H9 (cell line): Measurements from ENCODE around the gene UBP1. TPM values are rescaled to one million over a fixed set of nuclear protein-coding genes. Genes with fewer than 3 reads are reported as not detected.

Experiments
- DNase-seq: peaks from one replicate; pipeline ENCODE4 v3.0.0-alpha.2; 2017
- H2AFZ ChIP-seq: one replicate; pipeline ENCODE4 v1.6.1; 2013; ENCODE audit warnings: mild to moderate bottlenecking, low read length, control low read depth, moderate library complexity
- H2AK5ac ChIP-seq: 2 replicates; pipeline ENCODE4 v1.6.1; 2013; ENCODE audit warnings: low read length, control low read depth, mixed read lengths; ENCODE audit not compliant: insufficient read length
- H2BK120ac ChIP-seq: one replicate; pipeline ENCODE4 v1.6.1; 2013; ENCODE audit warnings: low read depth, mild to moderate bottlenecking, low read length, control low read depth, inconsistent platforms; ENCODE audit not compliant: poor library complexity, severe bottlenecking
- H2BK12ac ChIP-seq: 2 replicates; pipeline ENCODE4 v1.6.1; 2013; ENCODE audit warnings: low read length, control low read depth, mixed read lengths, low read depth; ENCODE audit not compliant: insufficient read length
- H2BK15ac ChIP-seq: 2 replicates; pipeline ENCODE4 v1.6.1; 2013; ENCODE audit warnings: low read depth, low read length, control low read depth
- H2BK20ac ChIP-seq: one replicate; pipeline ENCODE4 v1.6.1; 2013; ENCODE audit warnings: low read depth, mild to moderate bottlenecking, low read length, control low read depth, inconsistent platforms; ENCODE audit not compliant: poor library complexity, severe bottlenecking
- H2BK5ac ChIP-seq: 2 replicates; pipeline ENCODE4 v1.6.1; 2013; ENCODE audit warnings: low read length, control low read depth, mixed read lengths; ENCODE audit not compliant: insufficient read length
- H3K14ac ChIP-seq: 2 replicates; pipeline ENCODE4 v1.6.1; 2013; ENCODE audit warnings: low read length, control low read depth; ENCODE audit not compliant: insufficient read depth
- H3K18ac ChIP-seq: 2 replicates; pipeline ENCODE4 v1.6.1; 2013; ENCODE audit warnings: low read depth, mild to moderate bottlenecking, mixed read lengths, low read length, control low read depth; ENCODE audit not compliant: insufficient read length
- H3K23ac ChIP-seq: 2 replicates; pipeline ENCODE4 v1.6.1; 2013; ENCODE audit warnings: low read length, control low read depth, mixed read lengths, low read depth; ENCODE audit not compliant: insufficient read length
- H3K23me2 ChIP-seq: 2 replicates; pipeline ENCODE4 v1.6.1; 2013; ENCODE audit warnings: low read depth, mild to moderate bottlenecking, mixed read lengths, low read length, control low read depth; ENCODE audit not compliant: insufficient read length, poor library complexity, severe bottlenecking
- H3K27ac ChIP-seq: 2 replicates; pipeline ENCODE4 v1.5.1; 2013; ENCODE audit warnings: low read length, control low read depth, mixed read lengths, low read depth; ENCODE audit not compliant: insufficient read length
- H3K27me3 ChIP-seq: 2 replicates; pipeline ENCODE4 v1.6.1; 2013; ENCODE audit warnings: low read length, control low read depth, inconsistent platforms; ENCODE audit not compliant: insufficient read depth
- H3K4ac ChIP-seq: 2 replicates; pipeline ENCODE4 v1.6.1; 2013; ENCODE audit warnings: low read depth, mild to moderate bottlenecking, control low read depth, inconsistent platforms, low read length, moderate library complexity
- H3K4me1 ChIP-seq: 2 replicates; pipeline ENCODE4 v1.6.1; 2013; ENCODE audit warnings: low read length, control low read depth, inconsistent platforms; ENCODE audit not compliant: insufficient read depth
- H3K4me2 ChIP-seq: 2 replicates; pipeline ENCODE4 v1.6.1; 2013; ENCODE audit warnings: low read length, control low read depth, mixed read lengths; ENCODE audit not compliant: insufficient read length, insufficient read depth
- H3K56ac ChIP-seq: 2 replicates; pipeline ENCODE4 v1.6.1; 2013; ENCODE audit warnings: low read depth, mild to moderate bottlenecking, mixed read lengths, low read length, control low read depth; ENCODE audit not compliant: insufficient read length
- H3K79me1 ChIP-seq: 2 replicates; pipeline ENCODE4 v1.6.1; 2013; ENCODE audit warnings: low read depth, mild to moderate bottlenecking, moderate library complexity, low read length, control low read depth, inconsistent platforms; ENCODE audit not compliant: insufficient read depth, poor library complexity, severe bottlenecking
- H3K79me2 ChIP-seq: 2 replicates; pipeline ENCODE4 v1.6.1; 2013; ENCODE audit warnings: low read length, control low read depth, inconsistent platforms; ENCODE audit not compliant: insufficient read depth
- H3K9ac ChIP-seq: 2 replicates; pipeline ENCODE4 v1.6.1; 2013; ENCODE audit warnings: low read length, control low read depth, mixed read lengths; ENCODE audit not compliant: insufficient read length; ENCODE audit errors: extremely low read depth
- H3K9me3 ChIP-seq: one replicate; pipeline ENCODE4 v1.6.1; 2013; ENCODE audit warnings: low read depth, low read length, inconsistent platforms; ENCODE audit not compliant: control insufficient read depth
- H3T11ph ChIP-seq: one replicate; pipeline ENCODE4 v1.6.1; 2013; ENCODE audit warnings: mild to moderate bottlenecking, low read length, control low read depth, inconsistent platforms
- H4K20me1 ChIP-seq: one replicate; pipeline ENCODE4 v1.6.1; 2013; ENCODE audit not compliant: control insufficient read depth, insufficient read length, insufficient read depth
- H4K5ac ChIP-seq: 2 replicates; pipeline ENCODE4 v1.6.1; 2013; ENCODE audit warnings: low read depth, mild to moderate bottlenecking, mixed read lengths, low read length, control low read depth; ENCODE audit not compliant: insufficient read length
- H4K8ac ChIP-seq: replicated peaks from 2 replicates; pipeline ENCODE4 v1.6.1; 2013; ENCODE audit warnings: low read length, control low read depth, mixed read lengths, low read depth; ENCODE audit not compliant: insufficient read length
- H4K91ac ChIP-seq: 2 replicates; pipeline ENCODE4 v1.6.1; 2013; ENCODE audit warnings: low read depth, mild to moderate bottlenecking, moderate library complexity, mixed read lengths, low read length, control low read depth; ENCODE audit not compliant: insufficient read length
- H3K27ac Mint-ChIP-seq, 3 experiments: 2 replicates in 2 of 3; 3 replicates in 1 of 3; pipeline ENCODE4 v1.8.0; 2020 to 2021; ENCODE audit warnings: mixed read lengths in 3 of 3, mild to moderate bottlenecking in 1 of 3, moderate library complexity in 1 of 3
- H3K27me3 Mint-ChIP-seq: 2 replicates; pipeline ENCODE4 v1.8.0; 2021; ENCODE audit warnings: low read depth, mild to moderate bottlenecking, moderate library complexity, mixed read lengths
- H3K36me3 Mint-ChIP-seq, 3 experiments: 2 replicates in 2 of 3; 3 replicates in 1 of 3; pipeline ENCODE4 v1.8.0; 2020 to 2021; ENCODE audit warnings: low read depth in 3 of 3, mixed read lengths in 3 of 3; ENCODE audit not compliant: insufficient read depth in 1 of 3
- H3K4me1 Mint-ChIP-seq, 2 experiments: 2 replicates each; pipeline ENCODE4 v1.8.0; 2020; ENCODE audit warnings: mixed read lengths in 2 of 2
- H3K4me3 Mint-ChIP-seq, 2 experiments: 2 replicates in 1 of 2; 3 replicates in 1 of 2; pipeline ENCODE4 v1.8.0; 2020 to 2021; ENCODE audit warnings: mild to moderate bottlenecking in 2 of 2, mixed read lengths in 2 of 2, moderate library complexity in 1 of 2
- H3K9me3 Mint-ChIP-seq, 2 experiments: 2 replicates in 1 of 2; 3 replicates in 1 of 2; pipeline ENCODE4 v1.8.0; 2020; ENCODE audit warnings: mild to moderate bottlenecking in 2 of 2, mixed read lengths in 2 of 2, moderate library complexity in 1 of 2
- WGBS: extraction: QIAGEN DNeasy Blood & Tissue Kit; methylation state at CpG from one replicate; pipeline ENCODE4 v1.1.7; 2013; ENCODE audit warnings: missing lambda C conversion rate, low lambda C conversion rate, mixed read lengths; ENCODE audit not compliant: insufficient read length; ENCODE audit errors: extremely low coverage; 5-methylcytosine and 5-hydroxymethylcytosine counted together
- total RNA-seq: library from RNA; stranded (reverse); gene quantifications from 2 replicates; pipeline ENCODE4 v1.2.1, GENCODE V29; 2021
- TF ChIP-seq, protein P1 (sequence below): fragments of 200-600 bp; sonication (generic); conservative IDR thresholded peaks from 3 replicates; pipeline ENCODE4 v1.8.0; 2021; ENCODE audit warnings: antibody characterized with exemption, mild to moderate bottlenecking

UBP1 gene
- total RNA-seq, 1 experiment from 2014 or later, result 103 TPM

- no peak overlapping the region for H2BK20ac ChIP-seq
- no peak overlapping the region for H4K5ac ChIP-seq
- H3K14ac ChIP-seq, result no peak overlapping the region
- TF ChIP-seq, protein P1, sequence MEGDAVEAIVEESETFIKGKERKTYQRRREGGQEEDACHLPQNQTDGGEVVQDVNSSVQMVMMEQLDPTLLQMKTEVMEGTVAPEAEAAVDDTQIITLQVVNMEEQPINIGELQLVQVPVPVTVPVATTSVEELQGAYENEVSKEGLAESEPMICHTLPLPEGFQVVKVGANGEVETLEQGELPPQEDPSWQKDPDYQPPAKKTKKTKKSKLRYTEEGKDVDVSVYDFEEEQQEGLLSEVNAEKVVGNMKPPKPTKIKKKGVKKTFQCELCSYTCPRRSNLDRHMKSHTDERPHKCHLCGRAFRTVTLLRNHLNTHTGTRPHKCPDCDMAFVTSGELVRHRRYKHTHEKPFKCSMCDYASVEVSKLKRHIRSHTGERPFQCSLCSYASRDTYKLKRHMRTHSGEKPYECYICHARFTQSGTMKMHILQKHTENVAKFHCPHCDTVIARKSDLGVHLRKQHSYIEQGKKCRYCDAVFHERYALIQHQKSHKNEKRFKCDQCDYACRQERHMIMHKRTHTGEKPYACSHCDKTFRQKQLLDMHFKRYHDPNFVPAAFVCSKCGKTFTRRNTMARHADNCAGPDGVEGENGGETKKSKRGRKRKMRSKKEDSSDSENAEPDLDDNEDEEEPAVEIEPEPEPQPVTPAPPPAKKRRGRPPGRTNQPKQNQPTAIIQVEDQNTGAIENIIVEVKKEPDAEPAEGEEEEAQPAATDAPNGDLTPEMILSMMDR, result no peak
- no peak overlapping the region for H3T11ph ChIP-seq
- Mint-ChIP-seq H3K9me3 (peaks cover 19 to 58% of the 10 kb centered on the region in 2 experiments), H3K36me3 (peaks cover 31 to 64% (median 63%) of the 10 kb centered on the region in 3 experiments), H3K4me3 (no peak overlapping the region), H3K27me3 (peaks cover 1% of the 10 kb centered on the region; the same call in 1 of the 2 replicates), H3K27ac (no peak overlapping the region), H3K4me1 (peaks cover 7% of the 10 kb centered on the region in 2 experiments)
- WGBS, result no CpG with 5 or more reads among the region's 3 CpGs
- H2AFZ ChIP-seq, result no peak overlapping the region
- no peak for DNase-seq
- no peaks in the 10 kb centered on the region for H3K79me2 ChIP-seq
- H3K4me1 ChIP-seq, result no peaks in the 10 kb centered on the region
- no peak overlapping the region for H3K56ac ChIP-seq
- no peak overlapping the region for H2AK5ac ChIP-seq
- H3K27me3 ChIP-seq, result no peaks in the 10 kb centered on the region
- no peak overlapping the region for H4K8ac ChIP-seq
- H3K23ac ChIP-seq, result no peak overlapping the region
- H3K4ac ChIP-seq, result no peak overlapping the region
- H4K20me1 ChIP-seq, result no peaks in the 10 kb centered on the region
- H3K9me3 ChIP-seq, result peaks cover 17% of the 10 kb centered on the region
- no peak overlapping the region for H2BK5ac ChIP-seq
- H4K91ac ChIP-seq, result no peak overlapping the region
- H3K9ac ChIP-seq, result no peak overlapping the region
- no peak overlapping the region for H2BK15ac ChIP-seq
- no peak overlapping the region for H3K27ac ChIP-seq
- H2BK120ac ChIP-seq, result no peak overlapping the region
- H2BK12ac ChIP-seq, result no peak overlapping the region
- H3K79me1 ChIP-seq, result no peaks in the 10 kb centered on the region
- no peaks in the 10 kb centered on the region for H3K23me2 ChIP-seq
- no peak overlapping the region for H3K4me2 ChIP-seq
- no peak overlapping the region for H3K18ac ChIP-seq
Measured at GRCh38 chr3:33458446-33458845, 18.2 kb upstream of the UBP1 start.
